NT2/D1 (cell line): ENCODE measurements around the gene OR2T29.
"Not testable (repeated sequence)": the region's sequence is repeated elsewhere in the genome, so short reads cannot be mapped to it uniquely, and the experiment has no call there.

Source experiments
- DNase-seq: peaks from one replicate; pipeline ENCODE4 v3.0.0-alpha.2; 2011; ENCODE audit warnings: low read depth, low spot score
- H3K27me3 ChIP-seq: 2 replicates; pipeline ENCODE4 v1.6.0; 2011; ENCODE audit warnings: mild to moderate bottlenecking; ENCODE audit not compliant: insufficient read length, insufficient read depth
- H3K36me3 ChIP-seq: 2 replicates; pipeline ENCODE4 v1.6.1; 2011; ENCODE audit warnings: mild to moderate bottlenecking, low read length, mixed read lengths; ENCODE audit not compliant: insufficient read depth, insufficient read length
- H3K4me1 ChIP-seq: 2 replicates; pipeline ENCODE4 v1.5.1; 2011; ENCODE audit not compliant: insufficient read depth, insufficient read length
- H3K4me3 ChIP-seq: 2 replicates; pipeline ENCODE4 v1.5.1; 2011; ENCODE audit warnings: low read depth; ENCODE audit not compliant: insufficient read length
- H3K9ac ChIP-seq: 2 replicates; pipeline ENCODE4 v1.6.0; 2011; ENCODE audit warnings: low read depth; ENCODE audit not compliant: insufficient read length
- H3K9me3 ChIP-seq: 2 replicates; pipeline ENCODE4 v1.5.1; 2011; ENCODE audit warnings: mild to moderate bottlenecking, low read length; ENCODE audit not compliant: insufficient read depth
- SUZ12 ChIP-seq: IDR thresholded peaks from 2 replicates; pipeline ENCODE4 v1.6.1; 2011; ENCODE audit not compliant: insufficient read length, insufficient read depth; ENCODE audit errors: extremely low read depth
- YY1 ChIP-seq: IDR thresholded peaks from 2 replicates; pipeline ENCODE4 v1.6.1; 2011; ENCODE audit not compliant: insufficient read length, insufficient read depth
- ZNF274 ChIP-seq: IDR thresholded peaks from 2 replicates; pipeline ENCODE4 v1.6.1; 2011; ENCODE audit warnings: mild to moderate bottlenecking, low read depth, low read length

The OR2T29 gene

DNA sequence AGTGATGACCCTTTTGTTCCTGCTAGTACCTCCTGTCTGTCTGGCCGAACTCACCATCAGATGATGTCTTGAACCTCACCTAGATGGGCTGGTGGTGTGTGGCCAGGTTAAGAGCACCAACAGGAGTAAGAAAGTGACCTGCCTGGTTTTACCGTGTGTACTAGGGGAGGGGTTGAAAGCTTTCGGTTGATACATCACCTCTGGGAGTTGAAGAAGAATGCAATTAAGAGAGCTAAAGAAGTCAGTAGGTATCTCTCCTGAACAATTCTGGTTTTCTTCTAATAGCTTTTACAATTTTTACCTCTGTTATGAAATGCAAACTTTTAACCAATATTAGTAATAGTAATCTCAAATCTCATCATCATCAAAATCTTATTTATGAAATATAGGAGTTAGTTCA, at the start of gene OR2T29:
TSS of gene OR2T29 (minus strand) at position 101 of the 400 bp plus-strand sequence. CDS start 3,281 bp downstream, outside the sequence.
- H3K9me3 ChIP-seq, H3K4me1 ChIP-seq, H3K36me3 ChIP-seq, H3K4me3 ChIP-seq, H3K9ac ChIP-seq, DNase-seq, H3K27me3 ChIP-seq: not testable (repeated sequence)

GRCh38 chr1:248611883-248612414, 49.4 kb upstream of the OR2T29 start:
- no peak for DNase-seq
- TF ChIP-seq ZNF274, result no peak
- no peak for TF ChIP-seq SUZ12
- TF ChIP-seq YY1, result no peak
- no peaks in the 10 kb centered on the region for H3K4me1 ChIP-seq
- H3K9me3 ChIP-seq, result no peaks in the 10 kb centered on the region
- no peak overlapping the region for H3K4me3 ChIP-seq
- no peak overlapping the region for H3K9ac ChIP-seq
- H3K36me3 ChIP-seq, result no peaks in the 10 kb centered on the region
- H3K27me3 ChIP-seq, result no peaks in the 10 kb centered on the region

DNA sequence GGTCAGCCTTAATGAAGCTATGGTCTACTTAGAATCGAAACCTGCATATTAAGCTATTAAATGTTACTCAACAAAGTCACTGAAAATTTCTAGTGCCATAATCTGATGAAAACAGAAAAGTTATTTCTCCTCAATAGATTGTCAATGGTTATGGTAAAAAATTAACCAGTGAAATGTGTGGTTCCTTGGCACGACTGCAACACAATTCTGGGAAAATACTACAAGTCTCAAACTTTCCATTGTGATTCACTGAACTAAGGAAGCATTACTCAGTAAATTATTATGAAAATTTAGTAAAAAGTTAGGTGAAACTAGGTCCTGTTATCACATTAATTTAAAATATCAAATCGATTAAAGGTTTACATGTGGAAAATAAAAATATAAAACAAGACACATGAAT, 47.7 kb upstream of the OR2T29 start:
- no peak for TF ChIP-seq ZNF274
- no peak for TF ChIP-seq SUZ12
- TF ChIP-seq YY1, result no peak
- no peak overlapping the region for H3K4me3 ChIP-seq
- no peaks in the 10 kb centered on the region for H3K36me3 ChIP-seq
- H3K9ac ChIP-seq, result no peak overlapping the region
- H3K9me3 ChIP-seq, result no peaks in the 10 kb centered on the region
- H3K27me3 ChIP-seq, result no peaks in the 10 kb centered on the region
- DNase-seq, result no peak
- H3K4me1 ChIP-seq, result no peaks in the 10 kb centered on the region

- H3K27me3 ChIP-seq, result no peaks in the 10 kb centered on the region
- H3K9ac ChIP-seq, result no peak overlapping the region
- H3K36me3 ChIP-seq, result no peaks in the 10 kb centered on the region
- no peaks in the 10 kb centered on the region for H3K4me1 ChIP-seq
- no peak overlapping the region for H3K4me3 ChIP-seq
- H3K9me3 ChIP-seq, result no peaks in the 10 kb centered on the region
- no peak for TF ChIP-seq ZNF274
- TF ChIP-seq SUZ12, result no peak
- TF ChIP-seq YY1, result no peak
- DNase-seq, result no peak
Observed at GRCh38 chr1:248599396-248599795, 36.8 kb upstream of the OR2T29 start.

- TF ChIP-seq YY1, result no peak
- TF ChIP-seq ZNF274, result no peak
- no peak for TF ChIP-seq SUZ12
- H3K27me3 ChIP-seq, result no peaks in the 10 kb centered on the region
- H3K9ac ChIP-seq, result no peak within 1 kb of the TSS
- no peak within 1 kb of the TSS for H3K4me3 ChIP-seq
- DNase-seq, result no peak
- no peaks in the 10 kb centered on the region for H3K9me3 ChIP-seq
- H3K4me1 ChIP-seq, result no peaks in the 10 kb centered on the region
- no peaks in the 10 kb centered on the region for H3K36me3 ChIP-seq
Observed at GRCh38 chr1:248597589-248597988, 35.0 kb upstream of the OR2T29 start, which contains the start of gene OR2T10. Gene OR2T10, minus strand, starts transcription at chr1:248597700. Its CDS starts 3,932 bp downstream, at chr1:248593768.

GRCh38 chr1:248596615-248597014, 34.0 kb upstream of the OR2T29 start:
- no peaks in the 10 kb centered on the region for H3K4me1 ChIP-seq
- no peak overlapping the region for H3K9ac ChIP-seq
- DNase-seq, result no peak
- H3K4me3 ChIP-seq, result no peak overlapping the region
- H3K27me3 ChIP-seq, result no peaks in the 10 kb centered on the region
- no peaks in the 10 kb centered on the region for H3K9me3 ChIP-seq
- no peak for TF ChIP-seq ZNF274
- no peak for TF ChIP-seq SUZ12
- TF ChIP-seq YY1, result no peak
- H3K36me3 ChIP-seq, result no peaks in the 10 kb centered on the region

- no peak for DNase-seq
- H3K27me3 ChIP-seq, result no peaks in the 10 kb centered on the region
- no peaks in the 10 kb centered on the region for H3K9me3 ChIP-seq
- TF ChIP-seq SUZ12 (no peak), YY1 (no peak)
- H3K4me1 ChIP-seq, result no peaks in the 10 kb centered on the region
- no peaks in the 10 kb centered on the region for H3K36me3 ChIP-seq
- H3K4me3 ChIP-seq, result no peak overlapping the region
- no peak overlapping the region for H3K9ac ChIP-seq
Observed at GRCh38 chr1:248593226-248593625, 30.7 kb upstream of the OR2T29 start.

DNA sequence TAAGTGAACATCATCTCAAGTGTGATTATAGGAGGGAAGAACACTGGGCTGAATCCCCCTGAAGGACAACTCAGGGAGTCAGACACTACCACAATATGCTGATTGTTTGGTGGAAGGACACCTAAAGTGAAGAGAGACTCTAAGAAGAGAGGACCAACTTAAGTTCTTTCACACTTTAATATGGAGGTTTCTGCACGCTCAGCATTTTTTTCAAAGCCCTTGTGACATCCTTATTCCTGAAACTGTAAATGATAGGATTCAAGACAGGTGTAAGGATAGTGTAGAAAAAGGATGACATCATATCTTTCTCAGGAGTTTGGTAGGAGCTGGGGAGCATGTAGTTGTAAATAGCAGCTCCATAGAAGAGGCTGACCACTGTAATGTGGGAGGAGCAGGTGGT, 30.1 kb upstream of the OR2T29 start:
- no peak overlapping the region for H3K4me3 ChIP-seq
- no peak overlapping the region for H3K9ac ChIP-seq
- H3K27me3 ChIP-seq, result no peaks in the 10 kb centered on the region
- TF ChIP-seq SUZ12 (no peak), ZNF274 (no peak), YY1 (no peak)
- H3K9me3 ChIP-seq, result no peaks in the 10 kb centered on the region
- no peaks in the 10 kb centered on the region for H3K4me1 ChIP-seq
- no peaks in the 10 kb centered on the region for H3K36me3 ChIP-seq
- no peak for DNase-seq
